BJ (cell line): ENCODE measurements around the gene NLGN1. TPM values are rescaled to one million over a fixed set of nuclear protein-coding genes. Genes with fewer than 3 reads are reported as not detected.

Experiments used
- CTCF ChIA-PET: fragments of 350-600 bp; formaldehyde crosslinking; extraction: SDS; loops from one replicate; lab custom pipeline; 2021; ENCODE audit warnings: antibody characterized with exemption, inconsistent platforms; lab: Yijun Ruan, JAX
- POLR2A ChIA-PET: fragments of 300-600 bp; sonication (Branson Sonifier 250); formaldehyde crosslinking; extraction: SDS; loops from one replicate; lab custom pipeline; 2021; ENCODE audit warnings: antibody characterized with exemption; lab: Charles Lee
- DNase-seq: peaks from one replicate; pipeline ENCODE4 v3.0.0-alpha.2; 2011; ENCODE audit warnings: low read depth
- H3K27me3 ChIP-seq: 2 replicates; pipeline ENCODE4 v1.6.0; 2011; ENCODE audit warnings: low read length; ENCODE audit not compliant: control insufficient read depth, insufficient read depth
- H3K36me3 ChIP-seq: 2 replicates; pipeline ENCODE4 v1.5.1; 2011; ENCODE audit warnings: low read length; ENCODE audit not compliant: control insufficient read depth, insufficient read depth
- H3K4me3 ChIP-seq: 2 replicates; pipeline ENCODE4 v1.5.1; 2011; ENCODE audit warnings: low read depth, mild to moderate bottlenecking, control low read depth, low read length
- polyA plus RNA-seq: library from polyadenylated mRNA; depleted of rRNA; stranded (reverse); fragments of >200 nt; gene quantifications from 2 replicates; pipeline ENCODE4 v1.2.3, GENCODE V29; 2011
- TF ChIP-seq, protein P1 (sequence below): IDR thresholded peaks from 2 replicates; pipeline ENCODE4 v1.5.1; 2011; ENCODE audit warnings: low read depth, mild to moderate bottlenecking, control low read depth, inconsistent platforms, low read length, moderate library complexity; ENCODE audit not compliant: insufficient read depth

NLGN1 gene
- polyA plus RNA-seq, 1 experiment = 15.5 TPM

DNA sequence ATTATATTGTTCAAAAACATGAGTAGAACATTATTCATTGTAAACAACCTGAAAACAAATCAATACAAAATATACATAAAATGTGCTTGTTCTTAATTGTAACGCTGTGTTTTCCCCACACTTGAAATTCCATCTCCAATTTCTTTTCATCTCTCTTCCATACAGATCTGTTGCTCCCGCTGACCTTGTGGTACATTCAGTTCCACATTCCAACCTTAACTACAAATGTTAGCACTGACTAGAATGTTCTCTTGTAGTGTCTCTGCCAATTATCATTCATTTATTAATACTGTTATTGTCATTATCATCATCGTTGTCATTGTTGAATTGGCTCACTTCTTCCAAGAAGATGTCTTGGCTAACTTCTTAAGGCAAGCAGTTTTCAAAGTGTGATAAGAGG lies 65.7 kb downstream of the NLGN1 start:
- DNase-seq = no peak
- Histone ChIP-seq H3K36me3 (no peaks in the 10 kb centered on the region), H3K27me3 (no peaks in the 10 kb centered on the region), H3K4me3 (no peak overlapping the region)
- TF ChIP-seq, protein P1, sequence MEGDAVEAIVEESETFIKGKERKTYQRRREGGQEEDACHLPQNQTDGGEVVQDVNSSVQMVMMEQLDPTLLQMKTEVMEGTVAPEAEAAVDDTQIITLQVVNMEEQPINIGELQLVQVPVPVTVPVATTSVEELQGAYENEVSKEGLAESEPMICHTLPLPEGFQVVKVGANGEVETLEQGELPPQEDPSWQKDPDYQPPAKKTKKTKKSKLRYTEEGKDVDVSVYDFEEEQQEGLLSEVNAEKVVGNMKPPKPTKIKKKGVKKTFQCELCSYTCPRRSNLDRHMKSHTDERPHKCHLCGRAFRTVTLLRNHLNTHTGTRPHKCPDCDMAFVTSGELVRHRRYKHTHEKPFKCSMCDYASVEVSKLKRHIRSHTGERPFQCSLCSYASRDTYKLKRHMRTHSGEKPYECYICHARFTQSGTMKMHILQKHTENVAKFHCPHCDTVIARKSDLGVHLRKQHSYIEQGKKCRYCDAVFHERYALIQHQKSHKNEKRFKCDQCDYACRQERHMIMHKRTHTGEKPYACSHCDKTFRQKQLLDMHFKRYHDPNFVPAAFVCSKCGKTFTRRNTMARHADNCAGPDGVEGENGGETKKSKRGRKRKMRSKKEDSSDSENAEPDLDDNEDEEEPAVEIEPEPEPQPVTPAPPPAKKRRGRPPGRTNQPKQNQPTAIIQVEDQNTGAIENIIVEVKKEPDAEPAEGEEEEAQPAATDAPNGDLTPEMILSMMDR = no peak
- CTCF ChIA-PET = no interaction called here
- POLR2A ChIA-PET = no interaction called here

- Histone ChIP-seq H3K4me3 (no peak overlapping the region), H3K27me3 (no peaks in the 10 kb centered on the region), H3K36me3 (no peaks in the 10 kb centered on the region)
- DNase-seq = peak; percentile 6
- CTCF ChIA-PET = no interaction called here
- POLR2A ChIA-PET = interaction anchor here (0.6 kb wide), 1 partner anchor 741 kb away, joined by 3 read pairs; no protein-coding TSS in a partner anchor
- TF ChIP-seq, protein P1 = no peak
Measured at GRCh38 chr3:173465112-173465511, 67.6 kb downstream of the NLGN1 start.

DNA sequence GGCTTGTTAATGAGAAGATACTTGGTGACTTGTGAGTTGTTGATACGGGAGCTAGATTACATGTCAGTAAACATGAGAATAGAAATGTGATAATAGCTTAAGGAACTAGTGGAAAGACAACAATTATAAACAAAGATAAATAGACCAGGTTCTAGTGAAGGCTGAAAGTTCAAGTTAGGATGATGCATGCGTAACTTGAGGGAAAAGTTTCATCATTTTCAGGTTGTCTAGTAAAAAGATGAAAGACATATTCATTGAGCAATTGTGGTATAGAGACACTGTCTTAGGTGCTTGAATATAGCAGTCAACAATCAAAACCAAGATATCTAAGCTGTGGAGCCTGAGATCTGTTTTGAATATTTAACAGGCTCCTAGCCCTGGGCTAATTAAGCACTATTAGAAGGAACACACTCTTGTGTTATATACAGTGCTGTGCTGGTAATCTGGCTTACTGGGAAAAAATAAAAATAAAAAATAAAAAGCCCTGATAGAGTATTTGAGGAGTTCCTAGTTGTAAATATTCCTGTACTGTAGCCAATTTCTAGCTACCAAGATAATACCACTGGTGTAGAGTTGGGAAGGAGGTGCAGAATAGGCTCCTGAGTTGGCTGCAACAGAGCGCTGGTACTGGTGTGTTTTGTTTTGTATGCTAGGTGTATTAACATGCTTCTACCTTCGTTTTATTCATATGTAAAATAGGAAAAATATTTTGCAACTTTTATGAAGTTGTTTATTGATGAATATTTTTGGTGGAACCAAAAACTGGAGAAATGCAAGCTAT lies 68.5 kb downstream of the NLGN1 start:
- no peak overlapping the region for H3K4me3 ChIP-seq
- no peaks in the 10 kb centered on the region for H3K36me3 ChIP-seq
- CTCF ChIA-PET = no interaction called here
- no peaks in the 10 kb centered on the region for H3K27me3 ChIP-seq
- POLR2A ChIA-PET = no interaction called here
- TF ChIP-seq, protein P1 = no peak
- DNase-seq = no peak

- Histone ChIP-seq H3K27me3 (no peaks in the 10 kb centered on the region), H3K4me3 (no peak overlapping the region), H3K36me3 (no peaks in the 10 kb centered on the region)
- ChIA-PET CTCF (no interaction called here), POLR2A (no interaction called here)
- no peak for DNase-seq
- TF ChIP-seq, protein P1 = no peak
Measured at GRCh38 chr3:173467501-173467900, 70.0 kb downstream of the NLGN1 start.

DNA sequence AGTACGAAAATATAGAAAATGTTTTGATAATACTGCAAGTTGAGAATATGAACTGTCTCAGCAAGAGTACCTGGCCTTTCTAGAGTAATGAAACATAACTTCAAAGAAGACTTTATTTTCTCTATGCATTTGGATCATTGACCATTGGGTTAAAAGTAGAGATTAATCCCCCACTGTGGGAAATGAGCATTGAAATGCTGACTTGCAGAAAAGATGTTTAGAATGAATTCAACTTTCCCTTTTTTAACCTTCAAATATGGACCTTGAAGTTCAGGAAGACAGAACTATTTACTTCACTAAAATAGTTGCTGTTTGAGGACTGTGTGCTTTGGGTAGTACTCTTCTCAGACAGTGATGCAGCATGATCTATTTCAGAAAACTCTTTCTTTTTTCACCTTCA lies 75.7 kb downstream of the NLGN1 start:
- Histone ChIP-seq H3K4me3 (no peak overlapping the region), H3K27me3 (no peaks in the 10 kb centered on the region), H3K36me3 (no peaks in the 10 kb centered on the region)
- POLR2A ChIA-PET = no interaction called here
- TF ChIP-seq, protein P1 = no peak
- no peak for DNase-seq
- CTCF ChIA-PET = no interaction called here
